ENCODE measurements around the gene CPPED1. TPM values are rescaled to one million over a fixed set of nuclear protein-coding genes. Genes with fewer than 3 reads are reported as not detected.

The CPPED1 gene
- total and polyA plus RNA-seq, 2 of the 4 experiments (the other 2 are of a cell fraction), result 5.1 to 6.5 TPM

- dilution Hi-C loops (cut with HindIII; ENCODE audit: low sequenced_read_pairs, unreplicated experiment) (no loop called here), intact Hi-C loops (cut with micrococcal nuclease) (no loop called here), in situ Hi-C loops (cut with MboI; ENCODE audit: low sequenced_read_pairs) (no loop called here)
- ChIA-PET CTCF (no interaction called here), POLR2A (ENCODE audit: unreplicated experiment) (no interaction called here)
- Histone ChIP-seq H3K36me3 (ENCODE audit: control insufficient read depth, insufficient read depth, low read length) (no peaks in the 10 kb centered on the region), H4K8ac (ENCODE audit: low read depth in 2 of 2, low read length in 2 of 2) (no peak overlapping the region), H2BK20ac (ENCODE audit: low read depth, low read length) (no peak overlapping the region), H2AK5ac (ENCODE audit: low read depth, low read length) (no peak overlapping the region), H3K23ac (ENCODE audit: low read depth, low read length) (no peak overlapping the region), H2BK120ac (ENCODE audit: low read depth, low read length) (no peak overlapping the region), H3K18ac (ENCODE audit: low read depth, low read length) (no peak overlapping the region), H4K5ac (ENCODE audit: low read depth, low read length) (no peak overlapping the region), H3K4me2 (ENCODE audit: low read depth, low read length) (no peak overlapping the region), H3K9ac (ENCODE audit: low read depth, low read length) (no peak overlapping the region), H3K14ac (replicated peaks; ENCODE audit: low read depth, low read length) (no peak overlapping the region), H3K79me1 (ENCODE audit: low read depth in 1 of 2, low read length in 2 of 2) (no peaks in the 10 kb centered on the region), H3K9me1 (ENCODE audit: insufficient read depth, low read length) (no peaks in the 10 kb centered on the region), H4K91ac (ENCODE audit: insufficient read depth, low read depth, low read length) (no peak overlapping the region), H2AK9ac (replicated peaks; ENCODE audit: low read depth, low read length, poor library complexity) (no peak overlapping the region), H2AFZ (replicated peaks; ENCODE audit: low read length, poor library complexity) (no peak overlapping the region), H4K20me1 (ENCODE audit: insufficient read depth, low read length) (no peaks in the 10 kb centered on the region), H2BK15ac (ENCODE audit: low read depth, low read length) (no peak overlapping the region), H3K27ac (ENCODE audit: insufficient read depth, low read length) (no peak overlapping the region), H3K9me3 (ENCODE audit: control insufficient read depth, insufficient read depth, low read length) (no peaks in the 10 kb centered on the region), H3K4ac (ENCODE audit: low read depth, low read length) (no peak overlapping the region), H3K4me1 (ENCODE audit: control insufficient read depth, insufficient read depth, low read length) (0 out of 2 replicates have a peak, but pooled peaks cover 2% of the 10 kb centered on the region), H3K27me3 (ENCODE audit: control insufficient read depth, insufficient read depth, low read length) (no peaks in the 10 kb centered on the region), H3K56ac (ENCODE audit: extremely low read depth, insufficient read depth, low read length) (no peak overlapping the region), H3K4me3 (ENCODE audit: insufficient read depth, low read depth, low read length) (no peak overlapping the region), H2BK5ac (ENCODE audit: low read depth, low read length, poor library complexity, severe bottlenecking) (no peak overlapping the region)
- TF ChIP-seq RFX5 (IDR thresholded peaks at IDR 0.05; ENCODE audit: low read depth, low read length) (no peak), RAD21 (IDR thresholded peaks at IDR 0.05; ENCODE audit: low read length) (no peak), POLR2A (IDR thresholded peaks at IDR 0.05; ENCODE audit: low read depth, low read length) (no peak), CHD1 (IDR thresholded peaks at IDR 0.05; ENCODE audit: low read depth, low read length) (no peak), FOS (IDR thresholded peaks at IDR 0.05; ENCODE audit: low read depth, low read length) (no peak), RCOR1 (IDR thresholded peaks at IDR 0.05; ENCODE audit: insufficient replicate concordance, low read length) (no peak), BHLHE40 (IDR thresholded peaks at IDR 0.05; ENCODE audit: low read depth, low read length) (no peak), CEBPB (IDR thresholded peaks at IDR 0.05; ENCODE audit: low read depth, low read length) (no peak), USF2 (IDR thresholded peaks at IDR 0.05; ENCODE audit: low read depth, low read length) (no peak), SMC3 (IDR thresholded peaks at IDR 0.05; ENCODE audit: low read depth, low read length) (no peak), CTCF (conservative IDR thresholded peaks at IDR 0.05; ENCODE audit: low read depth, low read length) (no peak), MXI1 (IDR thresholded peaks at IDR 0.05; ENCODE audit: borderline replicate concordance, low read depth, low read length) (no peak), MAFK (IDR thresholded peaks at IDR 0.05; ENCODE audit: low read depth, low read length) (no peak), MAZ (IDR thresholded peaks at IDR 0.05; ENCODE audit: borderline replicate concordance, low read depth, low read length) (no peak), ELK1 (IDR thresholded peaks at IDR 0.05; ENCODE audit: borderline replicate concordance, low read depth, low read length) (no peak), NFE2L2 (IDR thresholded peaks at IDR 0.05; ENCODE audit: low read depth, low read length) (no peak)
- WGBS, 2 experiments (ENCODE audit: extremely low coverage in 2 of 2, insufficient read length in 1 of 2), result no CpG with 5 or more reads among the region's 5 CpGs
- ATAC-seq (ENCODE audit: low read depth) (no peak), DNase-seq (no peak)
- BruUV-seq (replicated peaks), result no TSS peak
Measured at GRCh38 chr16:12771341-12771798, 32.3 kb downstream of the CPPED1 start.

Measured in IMR-90 (cell line).